Stimulated activated CD8-positive, alpha-beta memory T cell treated with anti-CD3 and anti-CD28 coated beads, Interleukin-15, amount 100 ng/mL, for 4 hours (primary cell): ENCODE results near the gene RPL21.
"Not testable (repeated sequence)": the region's sequence is repeated elsewhere in the genome, so short reads cannot be mapped to it uniquely, and the experiment has no call there.

Source experiments
- DNase-seq, 2 donors: peaks; one replicate each; pipeline ENCODE4 v3.0.0-alpha.2; 2020; ENCODE audit warnings: low read depth in 2 of 2

Gene RPL21

DNA sequence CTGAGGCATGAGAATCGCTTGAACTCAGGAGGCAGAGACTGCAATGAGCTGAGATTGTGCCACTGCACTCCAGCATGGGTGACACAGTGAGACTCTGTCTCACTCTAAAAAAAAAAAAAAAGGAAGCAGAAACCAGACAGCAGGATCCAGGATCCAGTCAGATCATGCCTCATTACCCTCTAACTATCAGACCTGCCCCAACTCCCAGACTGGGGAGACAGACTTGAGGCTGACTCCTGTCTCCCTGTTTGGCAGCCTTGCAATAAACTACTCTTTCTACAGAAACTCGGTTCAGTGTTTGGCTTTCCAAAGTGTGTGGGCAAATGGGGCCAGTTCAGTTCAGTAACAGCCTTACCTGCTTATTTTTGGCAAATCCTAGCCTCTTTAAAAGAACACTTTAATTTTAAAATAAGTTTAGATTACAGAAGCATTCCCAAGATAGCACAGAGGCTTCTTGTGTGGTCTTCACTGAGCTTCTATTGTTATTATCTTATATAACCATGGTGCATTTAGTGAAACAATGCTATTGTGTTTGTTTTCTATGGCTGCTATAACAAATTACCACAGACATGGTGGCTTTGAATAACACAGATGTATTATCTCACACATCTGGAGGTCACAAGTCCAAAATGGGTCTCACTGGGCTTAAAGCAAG is 37.8 kb downstream of the RPL21 start:
- DNase-seq: no peak

DNA sequence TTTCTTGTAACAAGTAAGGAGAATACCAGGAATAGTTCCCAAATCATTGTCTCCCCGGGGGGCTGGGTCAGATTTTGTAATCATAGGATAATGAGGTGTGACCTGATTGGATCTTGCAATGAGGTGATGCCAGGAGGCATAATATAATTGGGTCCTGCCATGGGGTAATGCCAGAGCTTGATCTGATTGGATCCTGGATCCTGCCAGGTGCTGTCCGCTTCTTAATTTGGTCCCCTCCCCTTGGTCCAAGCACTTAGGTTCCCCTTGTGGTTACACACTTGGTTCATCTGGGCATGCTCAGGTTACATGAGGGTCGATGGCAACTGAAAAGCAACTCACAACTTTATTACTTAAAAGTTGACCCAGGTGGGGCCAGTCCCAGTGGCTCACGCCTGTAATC is 39.4 kb downstream of the RPL21 start:
- no peak for DNase-seq

DNA sequence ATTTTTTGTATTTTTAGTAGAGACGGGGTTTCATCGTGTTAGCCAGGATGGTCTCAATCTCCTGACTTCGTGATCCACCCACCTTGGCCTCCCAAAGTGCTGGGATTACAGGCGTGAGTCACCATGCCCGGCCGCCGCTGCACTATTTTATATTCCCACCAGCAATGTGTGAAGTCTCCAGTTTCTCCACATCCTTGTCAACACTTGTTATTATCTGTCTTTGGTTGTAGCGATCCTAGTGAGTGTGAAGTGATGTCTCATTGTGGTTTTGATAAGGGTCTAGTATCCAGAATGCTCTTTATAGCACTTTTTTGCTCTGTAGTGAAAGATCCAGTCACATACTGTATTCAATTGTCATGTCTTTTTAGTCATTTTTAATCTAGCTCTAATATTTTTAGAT is 40.6 kb downstream of the RPL21 start:
- DNase-seq: not testable (repeated sequence)

DNA sequence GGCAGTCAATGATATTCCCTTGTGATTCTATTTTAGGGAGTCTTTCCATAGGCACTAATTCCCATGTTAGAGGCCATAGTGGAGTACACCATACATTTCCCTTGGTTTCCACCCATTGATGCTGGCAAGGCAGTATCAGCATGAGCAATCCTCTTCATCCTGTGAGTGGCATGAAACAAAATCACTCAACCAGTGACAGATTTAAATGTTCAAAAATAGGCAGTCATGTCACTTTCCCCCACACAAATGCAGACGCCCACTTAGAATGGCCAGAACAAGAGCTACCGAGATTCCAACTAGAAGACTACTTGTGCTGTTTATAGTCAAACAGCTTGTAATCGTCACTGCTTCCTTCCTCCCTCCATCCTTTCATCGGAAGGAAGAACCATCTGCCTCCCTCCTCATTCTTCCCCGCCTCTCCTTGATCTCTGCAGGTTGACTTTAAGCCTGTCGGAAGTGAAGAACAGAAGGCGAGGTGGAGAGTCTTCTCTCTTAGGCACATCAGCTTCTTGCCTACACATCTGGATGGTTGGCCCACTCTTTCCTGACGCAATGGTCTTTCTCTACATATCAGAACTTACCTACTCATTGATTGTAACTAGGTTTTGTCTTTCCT is 41.8 kb downstream of the RPL21 start:
- no peak for DNase-seq

DNA sequence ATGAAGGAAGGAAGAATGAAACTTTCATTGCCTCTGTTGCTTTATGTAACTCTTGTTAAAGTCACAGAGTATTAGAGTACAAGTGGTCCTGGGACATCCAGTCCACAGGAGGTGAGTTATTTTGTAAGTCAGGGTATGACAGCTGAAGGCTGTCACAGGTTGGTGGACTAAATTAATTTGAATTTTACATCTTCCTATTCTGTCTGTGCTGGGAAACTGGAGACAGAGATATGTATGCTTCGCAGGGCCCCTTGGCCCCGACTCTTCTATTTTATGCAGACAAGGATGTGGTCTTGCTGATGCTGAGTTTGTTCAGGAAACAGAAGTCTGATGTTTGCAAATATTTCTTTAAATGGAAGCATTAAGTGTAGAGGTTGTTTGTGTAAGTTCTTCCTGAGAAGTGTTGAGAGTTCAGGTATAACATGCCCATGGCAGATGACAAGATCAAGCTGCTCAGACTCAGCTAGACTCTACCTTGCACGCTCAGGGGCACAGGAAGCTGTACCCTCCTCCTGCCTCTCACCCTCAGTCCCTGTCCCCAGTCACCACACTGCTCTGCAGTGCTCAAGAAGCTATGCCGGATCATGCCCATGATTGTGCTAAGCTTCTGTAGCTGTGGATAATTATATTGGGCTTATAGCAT is 42.6 kb downstream of the RPL21 start:
- no peak for DNase-seq

DNA sequence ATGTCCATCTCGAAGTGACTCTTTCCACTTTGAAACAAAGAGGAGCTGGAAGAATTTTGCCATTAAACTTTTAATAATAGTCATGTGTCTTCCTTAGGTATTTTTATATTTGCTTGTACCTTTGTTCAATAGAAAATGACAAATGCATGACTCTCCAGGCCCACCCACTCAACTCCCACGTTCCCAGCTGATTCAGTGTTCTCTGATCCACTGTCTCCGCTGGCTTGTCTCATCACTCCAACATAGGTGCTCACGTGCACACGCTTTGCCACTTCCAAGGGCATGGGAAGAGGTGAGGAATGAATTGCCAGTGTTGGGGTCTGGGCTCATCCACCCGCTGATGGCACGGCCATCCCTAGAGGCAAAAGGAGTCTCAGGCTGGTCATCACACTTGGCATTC is 43.7 kb downstream of the RPL21 start:
- DNase-seq: no peak

DNA sequence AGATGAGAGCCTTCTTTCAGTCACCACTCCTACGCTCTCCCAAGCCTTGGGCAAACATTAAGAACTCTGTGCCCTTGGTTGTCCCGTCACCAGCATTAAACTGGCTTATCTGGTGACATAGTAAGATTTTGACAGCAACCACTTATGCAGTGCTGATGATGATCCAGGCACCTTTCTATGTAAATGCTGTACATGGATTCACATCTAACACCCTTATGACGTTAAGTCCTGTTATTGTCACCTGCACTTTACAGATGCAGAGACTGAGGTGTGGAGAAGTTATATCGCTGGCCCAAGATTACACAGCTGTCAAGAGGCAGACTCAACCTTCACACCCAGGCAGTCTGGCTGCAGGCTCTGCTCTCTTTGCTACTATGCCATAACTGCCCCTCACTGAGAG is 44.3 kb downstream of the RPL21 start:
- no peak for DNase-seq

DNA sequence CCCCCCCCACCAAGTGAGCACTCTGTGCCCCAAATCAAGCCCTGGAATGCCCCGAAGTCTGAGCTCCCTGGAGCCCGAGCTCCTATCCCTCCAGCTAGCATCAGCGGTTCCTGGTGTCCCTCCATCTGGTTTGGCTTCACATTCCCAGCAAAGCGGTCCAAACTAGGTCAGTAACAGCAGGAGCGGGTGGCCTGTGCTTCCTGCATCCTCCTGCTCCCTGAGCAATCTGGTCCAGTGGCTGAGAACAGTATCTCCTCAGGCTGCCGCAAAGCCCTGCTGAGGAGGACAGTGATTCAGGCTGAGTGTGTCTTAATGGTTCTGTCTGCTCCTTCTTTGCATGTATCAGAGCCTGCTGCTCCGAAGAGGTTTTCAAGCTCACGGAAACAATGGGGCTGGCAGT is 45.1 kb downstream of the RPL21 start:
- no peak for DNase-seq

DNA sequence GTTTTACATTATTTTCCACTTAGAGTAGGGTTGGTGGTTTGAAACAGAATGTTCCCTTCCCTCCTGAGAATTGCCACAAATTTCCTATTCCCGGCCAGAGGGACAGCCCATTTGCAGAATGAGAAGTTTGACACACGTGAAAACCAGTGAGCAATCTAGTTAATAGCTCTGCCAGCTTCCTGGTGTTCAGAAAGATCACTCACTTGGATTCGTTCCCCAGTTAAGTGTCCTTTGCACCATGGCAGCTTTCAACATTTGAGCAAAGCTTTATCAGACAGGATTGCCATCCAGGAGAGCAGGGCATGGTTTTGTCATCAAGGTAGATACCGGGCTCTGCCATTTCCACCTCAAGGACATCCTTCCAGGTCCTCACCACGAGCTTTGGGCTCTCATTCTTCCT is 47.5 kb downstream of the RPL21 start:
- no peak for DNase-seq

DNA sequence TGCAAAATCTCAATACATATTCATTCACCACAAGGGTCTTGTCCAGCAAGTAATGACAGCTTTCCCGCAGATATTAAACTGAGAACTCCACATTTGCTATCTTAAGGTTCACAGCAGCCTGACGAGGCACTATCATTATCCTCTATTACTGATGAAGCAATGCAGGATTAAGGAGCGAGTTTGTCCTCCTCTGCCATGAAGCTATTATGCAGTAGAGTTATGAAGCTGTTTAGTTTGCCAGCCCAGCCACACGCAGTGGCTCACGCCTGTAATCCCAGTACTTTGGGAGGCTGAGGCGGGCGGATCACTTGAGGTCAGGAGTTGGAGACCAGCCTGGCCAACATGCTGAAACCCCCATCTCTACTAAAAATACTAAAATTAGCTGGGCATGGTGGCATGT is 49.0 kb downstream of the RPL21 start:
- DNase-seq: not testable (repeated sequence)

DNA sequence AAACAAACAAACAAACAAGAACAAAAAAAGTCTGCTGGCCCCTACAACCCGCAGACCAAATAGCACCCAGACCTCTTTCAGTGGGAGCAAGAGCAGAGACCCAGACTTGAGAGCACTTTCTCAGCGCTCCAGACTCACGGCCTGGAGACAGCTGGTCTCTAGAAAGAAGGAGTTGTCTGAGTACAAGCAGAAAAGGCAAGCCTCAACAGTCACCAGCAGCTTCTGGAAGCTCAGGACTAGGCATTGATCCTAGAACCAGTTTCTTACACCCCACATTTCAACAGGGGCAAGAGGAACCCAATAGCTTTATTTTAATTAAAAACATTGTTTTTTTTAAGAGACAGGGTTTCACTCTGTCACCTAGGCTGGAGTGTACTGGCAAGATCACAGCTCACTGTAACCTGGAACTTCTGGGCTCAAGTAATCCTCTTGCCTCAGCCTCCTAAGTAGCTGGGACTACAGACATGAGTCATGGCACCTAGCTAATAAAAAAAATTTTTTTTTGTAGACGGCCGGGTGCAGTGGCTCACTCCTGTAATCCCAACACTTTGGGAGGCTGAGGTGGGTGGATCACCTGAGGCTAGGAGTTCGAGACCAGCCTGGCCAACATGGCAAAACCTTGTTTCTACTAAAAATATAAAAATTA is 49.7 kb downstream of the RPL21 start:
- DNase-seq: no peak

DNA sequence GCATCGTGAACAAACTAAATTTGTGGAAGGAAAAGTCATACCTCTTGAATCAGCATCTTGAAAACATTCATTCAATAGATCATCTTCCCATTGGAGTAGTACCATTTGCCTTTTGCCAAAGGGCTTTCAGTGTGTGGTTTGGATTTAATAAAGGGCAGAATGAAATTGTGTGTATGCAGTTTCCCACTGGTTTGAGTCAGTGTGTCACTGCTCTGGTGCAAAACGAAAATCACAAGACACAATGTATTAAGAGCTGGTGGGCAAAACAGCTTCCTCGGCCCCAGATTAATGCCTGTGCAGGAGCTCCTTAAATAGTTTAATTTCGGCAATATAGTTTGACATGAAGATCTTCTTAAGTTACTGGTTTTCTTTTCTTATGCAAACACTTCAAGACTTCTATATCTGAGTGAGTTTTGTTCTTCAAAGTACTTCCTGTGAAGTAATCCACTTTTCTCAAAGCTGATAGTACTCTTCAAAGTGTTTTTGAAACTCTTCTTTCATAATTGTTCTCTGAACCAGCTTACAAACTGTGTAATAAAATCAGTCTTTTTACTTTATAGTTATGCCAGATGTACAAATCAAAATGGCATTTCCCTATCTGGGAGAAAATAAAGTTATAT is 51.4 kb downstream of the RPL21 start:
- DNase-seq: no peak

DNA sequence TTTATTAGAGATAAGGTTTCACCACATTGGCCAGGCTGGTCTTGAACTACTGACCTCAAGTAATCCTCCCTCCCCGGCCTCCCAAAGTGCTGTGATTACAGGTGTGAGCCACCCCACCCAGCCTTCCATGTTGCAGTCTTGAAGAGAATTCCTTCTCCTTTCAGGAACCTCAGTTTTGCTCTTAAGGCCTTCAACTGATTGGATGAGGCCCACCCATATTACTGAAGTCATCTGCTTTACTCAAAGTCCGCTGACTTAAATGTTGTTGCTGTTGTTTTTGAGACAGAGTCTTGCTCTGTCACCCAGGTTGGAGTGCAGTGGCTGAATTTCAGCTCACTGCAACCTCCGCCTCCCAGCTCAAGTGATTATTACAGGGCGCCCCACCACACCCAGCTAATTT is 52.7 kb downstream of the RPL21 start:
- DNase-seq: no peak

DNA sequence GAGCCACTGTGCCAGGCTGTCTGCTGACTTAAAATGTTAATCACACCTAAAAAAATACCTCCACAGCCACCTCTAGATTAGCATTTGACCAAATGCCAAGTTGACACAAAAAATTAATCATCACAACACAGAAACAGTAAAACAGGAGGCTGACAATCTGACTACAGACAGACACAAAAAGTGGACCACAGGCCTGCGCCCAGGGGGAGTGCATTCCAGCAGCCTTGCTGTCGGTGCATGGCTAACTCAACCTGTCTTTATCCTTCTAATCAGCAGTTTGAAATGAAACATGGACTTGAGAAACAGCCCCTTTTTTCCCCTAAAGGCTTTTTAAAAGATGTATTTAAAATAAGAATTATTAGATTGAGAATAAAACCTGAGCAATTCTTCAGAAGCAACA is 53.3 kb downstream of the RPL21 start:
- no peak for DNase-seq
